GM23338 (cell line): ENCODE measurements around the gene ZNF254. TPM values are rescaled to one million over a fixed set of nuclear protein-coding genes. Genes with fewer than 3 reads are reported as not detected.
"Not testable (repeated sequence)": the region's sequence is repeated elsewhere in the genome, so short reads cannot be mapped to it uniquely, and the experiment has no call there.

Source experiments
- ATAC-seq: fragments of 200-7000 bp; cut with Tn5 transposase; 3 replicates; pipeline ENCODE4 v1.9.1; 2020
- DNase-seq: peaks from one replicate; pipeline ENCODE4 v3.0.0-alpha.2; 2015; ENCODE audit warnings: low spot score
- H2AFZ ChIP-seq: fragments of 200-600 bp; sonication (generic); 2 replicates; pipeline ENCODE4 v1.8.0; 2016; ENCODE audit warnings: antibody characterized with exemption, mild to moderate bottlenecking, moderate library complexity
- H3F3A ChIP-seq: fragments of 200-600 bp; sonication (generic); replicated peaks from 2 replicates; pipeline ENCODE4 v1.8.0; 2017; ENCODE audit warnings: antibody characterized with exemption, mixed run types, low read depth
- H3K27ac ChIP-seq: fragments of 200-600 bp; sonication (generic); 2 replicates; pipeline ENCODE4 v1.6.1; 2016; ENCODE audit warnings: low read depth
- H3K27me3 ChIP-seq: fragments of 200-600 bp; sonication (generic); 2 replicates; pipeline ENCODE4 v1.8.0; 2016; ENCODE audit warnings: mild to moderate bottlenecking, mixed run types, moderate library complexity; ENCODE audit not compliant: insufficient read depth
- H3K36me3 ChIP-seq: fragments of 200-600 bp; sonication (generic); 2 replicates; pipeline ENCODE4 v1.8.0; 2016; ENCODE audit warnings: mild to moderate bottlenecking; ENCODE audit not compliant: insufficient read depth
- H3K4me1 ChIP-seq: fragments of 200-600 bp; sonication (generic); 2 replicates; pipeline ENCODE4 v1.8.0; 2016; ENCODE audit warnings: mild to moderate bottlenecking, moderate library complexity; ENCODE audit not compliant: insufficient read depth
- H3K4me2 ChIP-seq: fragments of 200-600 bp; sonication (generic); 2 replicates; pipeline ENCODE4 v1.7.1; 2017; ENCODE audit warnings: mixed run types
- H3K4me3 ChIP-seq: fragments of 200-600 bp; sonication (generic); 2 replicates; pipeline ENCODE4 v1.6.1; 2016; ENCODE audit warnings: mixed run types
- H3K79me2 ChIP-seq: fragments of 200-600 bp; sonication (generic); replicated peaks from 2 replicates; pipeline ENCODE4 v1.8.0; 2017; ENCODE audit warnings: mild to moderate bottlenecking; ENCODE audit not compliant: insufficient read depth
- H3K9me2 ChIP-seq: fragments of 200-600 bp; sonication (generic); 2 replicates; pipeline ENCODE4 v1.8.0; 2017; ENCODE audit not compliant: insufficient read depth
- H4K20me1 ChIP-seq: fragments of 200-600 bp; sonication (generic); replicated peaks from 2 replicates; pipeline ENCODE4 v1.8.0; 2017; ENCODE audit warnings: mild to moderate bottlenecking; ENCODE audit not compliant: insufficient read depth
- H3K27ac Mint-ChIP-seq: 2 replicates; pipeline ENCODE4 v1.8.0; 2020; ENCODE audit warnings: inconsistent platforms, mild to moderate bottlenecking, moderate library complexity, mixed read lengths
- H3K27me3 Mint-ChIP-seq: 3 replicates; pipeline ENCODE4 v1.8.0; 2022; ENCODE audit warnings: low read depth, mild to moderate bottlenecking, moderate library complexity, mixed read lengths, inconsistent platforms; ENCODE audit not compliant: insufficient read depth, poor library complexity
- H3K36me3 Mint-ChIP-seq: 3 replicates; pipeline ENCODE4 v1.8.0; 2021; ENCODE audit warnings: low read depth, mild to moderate bottlenecking, inconsistent platforms, moderate library complexity, mixed read lengths
- H3K4me1 Mint-ChIP-seq: 3 replicates; pipeline ENCODE4 v1.8.0; 2020; ENCODE audit warnings: mild to moderate bottlenecking, inconsistent platforms, mixed read lengths
- H3K4me3 Mint-ChIP-seq: 3 replicates; pipeline ENCODE4 v1.8.0; 2021; ENCODE audit warnings: moderate library complexity, mild to moderate bottlenecking, inconsistent platforms, mixed read lengths
- H3K9me3 Mint-ChIP-seq: 3 replicates; pipeline ENCODE4 v1.8.0; 2020; ENCODE audit warnings: moderate library complexity, mild to moderate bottlenecking, inconsistent platforms, mixed read lengths
- EZH2phosphoT487 ChIP-seq: fragments of 200-600 bp; sonication (generic); IDR thresholded peaks from one replicate; pipeline ENCODE4 v1.8.1; 2018; ENCODE audit warnings: antibody characterized with exemption; ENCODE audit not compliant: unreplicated experiment
- JUNB ChIP-seq: IDR thresholded peaks from one replicate; pipeline ENCODE4 v1.6.1; 2016; ENCODE audit warnings: antibody characterized with exemption; ENCODE audit not compliant: unreplicated experiment
- NANOG ChIP-seq: IDR thresholded peaks from 2 replicates; pipeline ENCODE4 v1.6.1; 2016; ENCODE audit warnings: antibody characterized with exemption, borderline replicate concordance
- POLR2AphosphoS5 ChIP-seq: IDR thresholded peaks from 2 replicates; pipeline ENCODE4 v1.6.1; 2016; ENCODE audit warnings: antibody characterized with exemption, low read depth
- ZNF114 ChIP-seq: fragments of 250-450 bp; sonication (Bioruptor Pico); IDR thresholded peaks from 2 replicates; pipeline ENCODE4 v1.5.0; 2020; ENCODE audit warnings: mild to moderate bottlenecking, moderate library complexity
- ZNF331 ChIP-seq: fragments of 250-450 bp; sonication (Bioruptor Pico); IDR thresholded peaks from 2 replicates; pipeline ENCODE4 v1.5.0; 2020; ENCODE audit warnings: low read depth, mild to moderate bottlenecking, moderate library complexity
- polyA plus RNA-seq: library from polyadenylated mRNA; unstranded; fragments of >200 nt; fragmentation: Nextera tagmentation; extraction: Ambion mirVana; gene quantifications from 2 replicates; pipeline ENCODE4 v1.2.1, GENCODE V29; 2016
- total RNA-seq: library from RNA; depleted of rRNA; stranded (reverse); fragments of >200 nt; shearing (Covaris generic); gene quantifications from 2 replicates; pipeline ENCODE4 v1.2.3, GENCODE V29; 2014
- TF ChIP-seq, protein P1 (sequence below): IDR thresholded peaks from one replicate; pipeline ENCODE4 v1.6.1; 2018; ENCODE audit warnings: antibody characterized with exemption; ENCODE audit not compliant: unreplicated experiment
- TF ChIP-seq, protein P2 (sequence below): IDR thresholded peaks from 2 replicates; pipeline ENCODE4 v1.6.1; 2016; ENCODE audit warnings: antibody characterized with exemption
- TF ChIP-seq, protein P3 (sequence below): fragments of 250-450 bp; sonication (Bioruptor Pico); IDR thresholded peaks from 2 replicates; pipeline ENCODE4 v1.5.0; 2020; ENCODE audit warnings: mild to moderate bottlenecking, moderate library complexity
- TF ChIP-seq, protein P4 (sequence below), 2 experiments: fragments of 200-600 bp in 1 of 2; sonication (generic) in 1 of 2; conservative IDR thresholded peaks; 2 replicates each; pipeline versions ENCODE4 v1.5.1 to v1.6.1; 2016 to 2017; ENCODE audit warnings: antibody characterized with exemption in 2 of 2, low read depth in 2 of 2, mild to moderate bottlenecking in 2 of 2, moderate library complexity in 1 of 2

Gene ZNF254
- total and polyA plus RNA-seq, 2 experiments from 2014 or later: 13.1 to 45.6 TPM

DNA sequence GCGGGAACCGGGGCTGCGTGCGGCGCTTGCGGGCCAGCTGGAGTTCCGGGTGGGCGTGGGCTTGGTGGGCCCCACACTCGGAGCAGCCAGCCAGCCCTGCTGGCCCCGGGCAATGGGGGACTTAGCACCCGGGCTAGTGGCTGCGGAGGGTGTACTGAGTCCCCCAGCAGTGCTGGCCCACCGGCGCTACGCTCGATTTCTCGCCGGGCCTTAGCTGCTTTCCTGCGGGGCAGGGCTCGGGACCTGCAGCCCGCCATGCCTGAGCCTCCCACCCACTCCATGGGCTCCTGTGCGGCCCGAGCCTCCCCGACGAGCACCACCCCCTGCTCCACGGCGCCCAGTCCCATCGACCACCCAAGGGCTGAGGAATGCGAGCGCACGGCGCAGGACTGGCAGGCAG is 45.7 kb upstream of the ZNF254 start:
- not testable (repeated sequence) for H3K4me1 ChIP-seq, H3K9me2 ChIP-seq, H3K4me2 ChIP-seq, H3K27ac ChIP-seq, H2AFZ ChIP-seq, H3F3A ChIP-seq, H3K27ac Mint-ChIP-seq, H3K27me3 Mint-ChIP-seq, H3K9me3 Mint-ChIP-seq, H3K4me3 ChIP-seq, ATAC-seq, H3K4me3 Mint-ChIP-seq, H3K27me3 ChIP-seq, DNase-seq
- peaks cover 95% of the 10 kb centered on the region for H3K79me2 ChIP-seq
- Mint-ChIP-seq H3K36me3 (peaks cover 78% of the 10 kb centered on the region), H3K4me1 (peaks cover 26% of the 10 kb centered on the region)
- H3K36me3 ChIP-seq: peaks cover 34% of the 10 kb centered on the region
- peaks cover 46% of the 10 kb centered on the region for H4K20me1 ChIP-seq

DNA sequence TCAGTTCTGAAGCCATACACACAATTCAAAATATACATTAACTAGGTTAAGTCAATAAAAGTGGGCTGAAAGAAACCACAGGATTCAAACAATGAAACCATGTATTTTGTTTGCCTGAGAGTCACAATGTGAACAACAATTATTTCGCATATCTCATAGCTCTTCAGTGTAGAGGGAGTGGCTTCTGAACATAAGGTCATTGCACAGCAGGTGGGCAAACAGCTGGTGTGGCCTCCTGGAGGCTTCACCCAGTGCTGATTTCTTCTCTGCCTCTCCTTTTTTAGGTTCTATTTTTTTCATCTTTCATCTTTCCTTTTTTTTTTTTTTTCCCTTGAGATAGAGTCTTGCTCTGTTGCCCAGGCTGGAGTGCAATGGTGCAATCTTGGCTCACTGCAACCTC is 40.4 kb upstream of the ZNF254 start:
- ATAC-seq: no peak
- no peak for DNase-seq
- no peaks in the 10 kb centered on the region for H3K27me3 Mint-ChIP-seq
- H3K4me3 Mint-ChIP-seq: no peak overlapping the region
- H3F3A ChIP-seq: no peaks in the 10 kb centered on the region
- no peak overlapping the region for H3K4me3 ChIP-seq
- H3K36me3 ChIP-seq: peaks cover 63% of the 10 kb centered on the region
- H2AFZ ChIP-seq: no peak overlapping the region
- H3K4me1 ChIP-seq: no peaks in the 10 kb centered on the region
- no peak overlapping the region for H3K27ac ChIP-seq
- peaks cover 52% of the 10 kb centered on the region for H3K79me2 ChIP-seq
- H3K36me3 Mint-ChIP-seq: peaks cover 86% of the 10 kb centered on the region
- H3K9me3 Mint-ChIP-seq: no peaks in the 10 kb centered on the region; the same call in 2 of the 3 replicates
- no peak overlapping the region for H3K27ac Mint-ChIP-seq
- no peaks in the 10 kb centered on the region for H3K9me2 ChIP-seq
- H3K4me1 Mint-ChIP-seq: peaks cover 7% of the 10 kb centered on the region; the same call in 1 of the 3 replicates
- H3K27me3 ChIP-seq: no peaks in the 10 kb centered on the region
- H4K20me1 ChIP-seq: peaks cover 16% of the 10 kb centered on the region; the same call in 1 of the 2 replicates
- no peak overlapping the region for H3K4me2 ChIP-seq
- TF ChIP-seq NANOG (no peak), JUNB (no peak), POLR2AphosphoS5 (no peak), ZNF331 (CRISPR knock-in tag) (no peak), EZH2phosphoT487 (no peak), ZNF114 (no peak)
- TF ChIP-seq, protein P1, sequence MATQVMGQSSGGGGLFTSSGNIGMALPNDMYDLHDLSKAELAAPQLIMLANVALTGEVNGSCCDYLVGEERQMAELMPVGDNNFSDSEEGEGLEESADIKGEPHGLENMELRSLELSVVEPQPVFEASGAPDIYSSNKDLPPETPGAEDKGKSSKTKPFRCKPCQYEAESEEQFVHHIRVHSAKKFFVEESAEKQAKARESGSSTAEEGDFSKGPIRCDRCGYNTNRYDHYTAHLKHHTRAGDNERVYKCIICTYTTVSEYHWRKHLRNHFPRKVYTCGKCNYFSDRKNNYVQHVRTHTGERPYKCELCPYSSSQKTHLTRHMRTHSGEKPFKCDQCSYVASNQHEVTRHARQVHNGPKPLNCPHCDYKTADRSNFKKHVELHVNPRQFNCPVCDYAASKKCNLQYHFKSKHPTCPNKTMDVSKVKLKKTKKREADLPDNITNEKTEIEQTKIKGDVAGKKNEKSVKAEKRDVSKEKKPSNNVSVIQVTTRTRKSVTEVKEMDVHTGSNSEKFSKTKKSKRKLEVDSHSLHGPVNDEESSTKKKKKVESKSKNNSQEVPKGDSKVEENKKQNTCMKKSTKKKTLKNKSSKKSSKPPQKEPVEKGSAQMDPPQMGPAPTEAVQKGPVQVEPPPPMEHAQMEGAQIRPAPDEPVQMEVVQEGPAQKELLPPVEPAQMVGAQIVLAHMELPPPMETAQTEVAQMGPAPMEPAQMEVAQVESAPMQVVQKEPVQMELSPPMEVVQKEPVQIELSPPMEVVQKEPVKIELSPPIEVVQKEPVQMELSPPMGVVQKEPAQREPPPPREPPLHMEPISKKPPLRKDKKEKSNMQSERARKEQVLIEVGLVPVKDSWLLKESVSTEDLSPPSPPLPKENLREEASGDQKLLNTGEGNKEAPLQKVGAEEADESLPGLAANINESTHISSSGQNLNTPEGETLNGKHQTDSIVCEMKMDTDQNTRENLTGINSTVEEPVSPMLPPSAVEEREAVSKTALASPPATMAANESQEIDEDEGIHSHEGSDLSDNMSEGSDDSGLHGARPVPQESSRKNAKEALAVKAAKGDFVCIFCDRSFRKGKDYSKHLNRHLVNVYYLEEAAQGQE: no peak
- TF ChIP-seq, protein P2, sequence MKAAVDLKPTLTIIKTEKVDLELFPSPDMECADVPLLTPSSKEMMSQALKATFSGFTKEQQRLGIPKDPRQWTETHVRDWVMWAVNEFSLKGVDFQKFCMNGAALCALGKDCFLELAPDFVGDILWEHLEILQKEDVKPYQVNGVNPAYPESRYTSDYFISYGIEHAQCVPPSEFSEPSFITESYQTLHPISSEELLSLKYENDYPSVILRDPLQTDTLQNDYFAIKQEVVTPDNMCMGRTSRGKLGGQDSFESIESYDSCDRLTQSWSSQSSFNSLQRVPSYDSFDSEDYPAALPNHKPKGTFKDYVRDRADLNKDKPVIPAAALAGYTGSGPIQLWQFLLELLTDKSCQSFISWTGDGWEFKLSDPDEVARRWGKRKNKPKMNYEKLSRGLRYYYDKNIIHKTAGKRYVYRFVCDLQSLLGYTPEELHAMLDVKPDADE: no peak
- TF ChIP-seq, protein P3, sequence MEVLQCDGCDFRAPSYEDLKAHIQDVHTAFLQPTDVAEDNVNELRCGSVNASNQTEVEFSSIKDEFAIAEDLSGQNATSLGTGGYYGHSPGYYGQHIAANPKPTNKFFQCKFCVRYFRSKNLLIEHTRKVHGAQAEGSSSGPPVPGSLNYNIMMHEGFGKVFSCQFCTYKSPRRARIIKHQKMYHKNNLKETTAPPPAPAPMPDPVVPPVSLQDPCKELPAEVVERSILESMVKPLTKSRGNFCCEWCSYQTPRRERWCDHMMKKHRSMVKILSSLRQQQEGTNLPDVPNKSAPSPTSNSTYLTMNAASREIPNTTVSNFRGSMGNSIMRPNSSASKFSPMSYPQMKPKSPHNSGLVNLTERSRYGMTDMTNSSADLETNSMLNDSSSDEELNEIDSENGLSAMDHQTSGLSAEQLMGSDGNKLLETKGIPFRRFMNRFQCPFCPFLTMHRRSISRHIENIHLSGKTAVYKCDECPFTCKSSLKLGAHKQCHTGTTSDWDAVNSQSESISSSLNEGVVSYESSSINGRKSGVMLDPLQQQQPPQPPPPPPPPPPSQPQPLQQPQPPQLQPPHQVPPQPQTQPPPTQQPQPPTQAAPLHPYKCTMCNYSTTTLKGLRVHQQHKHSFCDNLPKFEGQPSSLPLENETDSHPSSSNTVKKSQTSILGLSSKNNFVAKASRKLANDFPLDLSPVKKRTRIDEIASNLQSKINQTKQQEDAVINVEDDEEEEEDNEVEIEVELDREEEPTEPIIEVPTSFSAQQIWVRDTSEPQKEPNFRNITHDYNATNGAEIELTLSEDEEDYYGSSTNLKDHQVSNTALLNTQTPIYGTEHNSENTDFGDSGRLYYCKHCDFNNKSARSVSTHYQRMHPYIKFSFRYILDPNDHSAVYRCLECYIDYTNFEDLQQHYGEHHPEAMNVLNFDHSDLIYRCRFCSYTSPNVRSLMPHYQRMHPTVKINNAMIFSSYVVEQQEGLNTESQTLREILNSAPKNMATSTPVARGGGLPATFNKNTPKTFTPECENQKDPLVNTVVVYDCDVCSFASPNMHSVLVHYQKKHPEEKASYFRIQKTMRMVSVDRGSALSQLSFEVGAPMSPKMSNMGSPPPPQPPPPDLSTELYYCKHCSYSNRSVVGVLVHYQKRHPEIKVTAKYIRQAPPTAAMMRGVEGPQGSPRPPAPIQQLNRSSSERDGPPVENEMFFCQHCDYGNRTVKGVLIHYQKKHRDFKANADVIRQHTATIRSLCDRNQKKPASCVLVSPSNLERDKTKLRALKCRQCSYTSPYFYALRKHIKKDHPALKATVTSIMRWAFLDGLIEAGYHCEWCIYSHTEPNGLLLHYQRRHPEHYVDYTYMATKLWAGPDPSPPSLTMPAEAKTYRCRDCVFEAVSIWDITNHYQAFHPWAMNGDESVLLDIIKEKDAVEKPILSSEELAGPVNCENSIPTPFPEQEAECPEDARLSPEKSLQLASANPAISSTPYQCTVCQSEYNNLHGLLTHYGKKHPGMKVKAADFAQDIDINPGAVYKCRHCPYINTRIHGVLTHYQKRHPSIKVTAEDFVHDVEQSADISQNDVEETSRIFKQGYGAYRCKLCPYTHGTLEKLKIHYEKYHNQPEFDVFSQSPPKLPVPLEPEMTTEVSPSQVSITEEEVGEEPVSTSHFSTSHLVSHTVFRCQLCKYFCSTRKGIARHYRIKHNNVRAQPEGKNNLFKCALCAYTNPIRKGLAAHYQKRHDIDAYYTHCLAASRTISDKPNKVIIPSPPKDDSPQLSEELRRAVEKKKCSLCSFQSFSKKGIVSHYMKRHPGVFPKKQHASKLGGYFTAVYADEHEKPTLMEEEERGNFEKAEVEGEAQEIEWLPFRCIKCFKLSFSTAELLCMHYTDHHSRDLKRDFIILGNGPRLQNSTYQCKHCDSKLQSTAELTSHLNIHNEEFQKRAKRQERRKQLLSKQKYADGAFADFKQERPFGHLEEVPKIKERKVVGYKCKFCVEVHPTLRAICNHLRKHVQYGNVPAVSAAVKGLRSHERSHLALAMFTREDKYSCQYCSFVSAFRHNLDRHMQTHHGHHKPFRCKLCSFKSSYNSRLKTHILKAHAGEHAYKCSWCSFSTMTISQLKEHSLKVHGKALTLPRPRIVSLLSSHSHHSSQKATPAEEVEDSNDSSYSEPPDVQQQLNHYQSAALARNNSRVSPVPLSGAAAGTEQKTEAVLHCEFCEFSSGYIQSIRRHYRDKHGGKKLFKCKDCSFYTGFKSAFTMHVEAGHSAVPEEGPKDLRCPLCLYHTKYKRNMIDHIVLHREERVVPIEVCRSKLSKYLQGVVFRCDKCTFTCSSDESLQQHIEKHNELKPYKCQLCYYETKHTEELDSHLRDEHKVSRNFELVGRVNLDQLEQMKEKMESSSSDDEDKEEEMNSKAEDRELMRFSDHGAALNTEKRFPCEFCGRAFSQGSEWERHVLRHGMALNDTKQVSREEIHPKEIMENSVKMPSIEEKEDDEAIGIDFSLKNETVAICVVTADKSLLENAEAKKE (CRISPR knock-in tag): no peak
- TF ChIP-seq, protein P4, sequence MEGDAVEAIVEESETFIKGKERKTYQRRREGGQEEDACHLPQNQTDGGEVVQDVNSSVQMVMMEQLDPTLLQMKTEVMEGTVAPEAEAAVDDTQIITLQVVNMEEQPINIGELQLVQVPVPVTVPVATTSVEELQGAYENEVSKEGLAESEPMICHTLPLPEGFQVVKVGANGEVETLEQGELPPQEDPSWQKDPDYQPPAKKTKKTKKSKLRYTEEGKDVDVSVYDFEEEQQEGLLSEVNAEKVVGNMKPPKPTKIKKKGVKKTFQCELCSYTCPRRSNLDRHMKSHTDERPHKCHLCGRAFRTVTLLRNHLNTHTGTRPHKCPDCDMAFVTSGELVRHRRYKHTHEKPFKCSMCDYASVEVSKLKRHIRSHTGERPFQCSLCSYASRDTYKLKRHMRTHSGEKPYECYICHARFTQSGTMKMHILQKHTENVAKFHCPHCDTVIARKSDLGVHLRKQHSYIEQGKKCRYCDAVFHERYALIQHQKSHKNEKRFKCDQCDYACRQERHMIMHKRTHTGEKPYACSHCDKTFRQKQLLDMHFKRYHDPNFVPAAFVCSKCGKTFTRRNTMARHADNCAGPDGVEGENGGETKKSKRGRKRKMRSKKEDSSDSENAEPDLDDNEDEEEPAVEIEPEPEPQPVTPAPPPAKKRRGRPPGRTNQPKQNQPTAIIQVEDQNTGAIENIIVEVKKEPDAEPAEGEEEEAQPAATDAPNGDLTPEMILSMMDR (conservative IDR thresholded peaks at IDR 0.05; ENCODE audit: low read depth in 2 of 2): no peak
